ENCODE data around the gene TPM4. TPM values are rescaled to one million over a fixed set of nuclear protein-coding genes. Genes with fewer than 3 reads are reported as not detected.

The TPM4 gene
- total RNA-seq, 1 experiment from 2014 or later = 307 TPM

- ChIA-PET POLR2A (ENCODE audit: unreplicated experiment) (no interaction called here), CTCF (no interaction called here)
- H3F3A ChIP-seq (ENCODE audit: insufficient read depth, low read depth) = no peaks in the 10 kb centered on the region
- no peak overlapping the region for H3K4me3 ChIP-seq
- H3K27ac ChIP-seq = no peak overlapping the region
- no peak for DNase-seq
- H3K4me1 ChIP-seq (replicated peaks; ENCODE audit: insufficient read depth) = no peaks in the 10 kb centered on the region
- no peaks in the 10 kb centered on the region for H3K79me2 ChIP-seq (ENCODE audit: low read depth)
- no peaks in the 10 kb centered on the region for H3K36me3 ChIP-seq (ENCODE audit: low read depth)
- H3K9me2 ChIP-seq (ENCODE audit: insufficient read depth) = no peaks in the 10 kb centered on the region
- H3K27me3 ChIP-seq (ENCODE audit: insufficient read depth, low read depth) = no peaks in the 10 kb centered on the region
- no peaks in the 10 kb centered on the region for H4K20me1 ChIP-seq (ENCODE audit: insufficient read depth)
- no peak overlapping the region for H3K4me2 ChIP-seq
- BruUV-seq (replicated peaks) = no TSS peak
- intact Hi-C loops (cut with micrococcal nuclease; ENCODE audit: unreplicated experiment) = no loop called here
- TF ChIP-seq EZH2 (IDR thresholded peaks at IDR 0.05; ENCODE audit: low read depth) (no peak), CTCF (conservative IDR thresholded peaks at IDR 0.05) (no peak)
- H2AFZ ChIP-seq = no peak overlapping the region
- H3K9me3 ChIP-seq (ENCODE audit: insufficient read depth, low read depth) = no peaks in the 10 kb centered on the region
Observed at GRCh38 chr19:16033136-16033530, 43.2 kb upstream of the TPM4 start.

DNA sequence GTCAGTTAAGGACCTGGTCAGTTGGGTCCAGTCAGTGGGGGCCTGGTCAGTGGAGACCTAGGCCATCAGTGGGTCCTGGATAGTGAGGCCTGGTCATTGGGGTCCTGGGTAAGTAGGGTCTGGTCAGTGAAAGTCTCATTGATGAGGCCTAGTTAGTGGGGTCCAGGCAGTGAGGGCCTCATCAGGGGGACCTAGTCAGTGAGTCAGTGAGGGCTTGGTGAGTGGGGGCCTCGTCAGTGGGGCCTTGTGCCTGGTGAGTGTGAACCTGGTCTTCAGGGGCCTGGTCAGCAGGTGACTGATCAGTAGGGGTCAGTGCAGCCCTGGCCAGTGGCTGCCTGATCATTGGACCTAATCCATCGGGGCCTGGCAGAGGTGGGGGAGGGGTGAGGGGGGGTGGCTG, 42.6 kb upstream of the TPM4 start:
- BruUV-seq (replicated peaks) = no TSS peak
- H3F3A ChIP-seq (ENCODE audit: insufficient read depth, low read depth) = no peaks in the 10 kb centered on the region
- no peaks in the 10 kb centered on the region for H3K4me1 ChIP-seq (replicated peaks; ENCODE audit: insufficient read depth)
- H3K9me2 ChIP-seq (ENCODE audit: insufficient read depth) = no peaks in the 10 kb centered on the region
- H3K79me2 ChIP-seq (ENCODE audit: low read depth) = no peaks in the 10 kb centered on the region
- DNase-seq = no peak
- no peak overlapping the region for H2AFZ ChIP-seq
- H3K27me3 ChIP-seq (ENCODE audit: insufficient read depth, low read depth) = no peaks in the 10 kb centered on the region
- no peak overlapping the region for H3K4me3 ChIP-seq
- no peak for TF ChIP-seq CTCF (conservative IDR thresholded peaks at IDR 0.05)
- no peak for TF ChIP-seq EZH2 (IDR thresholded peaks at IDR 0.05; ENCODE audit: low read depth)
- ChIA-PET POLR2A (ENCODE audit: unreplicated experiment) (no interaction called here), CTCF (no interaction called here)
- no peak overlapping the region for H3K4me2 ChIP-seq
- no peaks in the 10 kb centered on the region for H3K9me3 ChIP-seq (ENCODE audit: insufficient read depth, low read depth)
- H3K36me3 ChIP-seq (ENCODE audit: low read depth) = no peaks in the 10 kb centered on the region
- no peaks in the 10 kb centered on the region for H4K20me1 ChIP-seq (ENCODE audit: insufficient read depth)
- intact Hi-C loops (cut with micrococcal nuclease; ENCODE audit: unreplicated experiment) = no loop called here
- H3K27ac ChIP-seq = no peak overlapping the region

DNA sequence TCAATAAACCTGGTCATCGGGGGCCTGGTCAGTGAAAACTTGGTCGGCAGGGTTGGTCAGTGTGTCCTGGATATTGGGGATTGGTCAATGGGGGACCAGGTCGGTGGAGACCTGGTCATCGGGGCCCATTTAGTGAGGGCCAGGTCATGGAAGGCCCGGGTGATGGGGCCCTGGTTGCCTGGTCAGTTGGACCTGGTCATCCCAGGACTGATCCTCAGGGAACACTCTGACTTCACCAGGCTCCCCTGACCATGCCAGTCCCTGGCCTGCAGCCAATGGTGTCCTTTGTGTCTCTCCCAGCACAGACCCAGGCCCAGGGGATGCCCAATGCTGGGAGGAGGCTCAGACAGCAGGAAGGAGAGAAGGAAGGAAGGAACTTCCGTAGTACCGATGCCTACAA, 42.1 kb upstream of the TPM4 start:
- Histone ChIP-seq H3K27ac (no peak overlapping the region), H3K9me2 (ENCODE audit: insufficient read depth) (no peaks in the 10 kb centered on the region), H3F3A (ENCODE audit: insufficient read depth, low read depth) (no peaks in the 10 kb centered on the region), H3K4me2 (no peak overlapping the region), H2AFZ (no peak overlapping the region), H3K27me3 (ENCODE audit: insufficient read depth, low read depth) (no peaks in the 10 kb centered on the region), H3K36me3 (ENCODE audit: low read depth) (no peaks in the 10 kb centered on the region), H3K79me2 (ENCODE audit: low read depth) (no peaks in the 10 kb centered on the region), H3K4me1 (replicated peaks; ENCODE audit: insufficient read depth) (no peaks in the 10 kb centered on the region), H3K4me3 (no peak overlapping the region), H4K20me1 (ENCODE audit: insufficient read depth) (no peaks in the 10 kb centered on the region), H3K9me3 (ENCODE audit: insufficient read depth, low read depth) (no peaks in the 10 kb centered on the region)
- POLR2A ChIA-PET (ENCODE audit: unreplicated experiment) = no interaction called here
- no peak for DNase-seq
- CTCF ChIA-PET = no interaction called here
- BruUV-seq (replicated peaks) = no TSS peak
- intact Hi-C loops (cut with micrococcal nuclease; ENCODE audit: unreplicated experiment) = no loop called here
- TF ChIP-seq EZH2 (IDR thresholded peaks at IDR 0.05; ENCODE audit: low read depth) (no peak), CTCF (conservative IDR thresholded peaks at IDR 0.05) (no peak)

Measured in PC-9 (cell line).